ENCODE measurements around the gene PHC2. TPM values are rescaled to one million over a fixed set of nuclear protein-coding genes. Genes with fewer than 3 reads are reported as not detected.

PHC2 gene
- 105 TPM for total RNA-seq
- long read RNA-seq, transcript PHC2-202 (7 exons, 2,550 nt) = major isoform, 58 of 258 reads
- long read RNA-seq, partial matches to known transcripts = 32 of 258 reads
- long read RNA-seq, other reads (novel, unspliced or antisense) = 166 of 258 reads

GRCh38 chr1:33430692-33431593 is at the start of gene PHC2:
TSS of gene PHC2 (minus strand) at chr1:33431095. CDS start at chr1:33375539, 55,556 bp downstream.
- intact Hi-C loops (cut with micrococcal nuclease) = no loop called here
- peak within 1 kb of the TSS; percentile 91 for H3K27ac ChIP-seq (replicated peaks)
- peak within 1 kb of the TSS; percentile 85 for H3K4me3 ChIP-seq
- H3K4me1 ChIP-seq = peaks cover 67% of the 10 kb centered on the region
- peak; percentile 57 for TF ChIP-seq CTCF (IDR thresholded peaks at IDR 0.05; ENCODE audit: borderline replicate concordance)
- DNase-seq = peak; percentile 98
- H3K9me3 ChIP-seq (replicated peaks) = no peaks in the 10 kb centered on the region
- H3K36me3 ChIP-seq = no peaks in the 10 kb centered on the region
- no peaks in the 10 kb centered on the region for H3K27me3 ChIP-seq (ENCODE audit: low read depth)

GRCh38 chr1:33477451-33477850 is 46.6 kb upstream of the PHC2 start:
- TF ChIP-seq CTCF (IDR thresholded peaks at IDR 0.05; ENCODE audit: borderline replicate concordance) = no peak
- intact Hi-C loops (cut with micrococcal nuclease) = no loop called here
- peaks cover 36% of the 10 kb centered on the region for H3K36me3 ChIP-seq
- peaks cover 32% of the 10 kb centered on the region for H3K4me1 ChIP-seq
- no peaks in the 10 kb centered on the region for H3K9me3 ChIP-seq (replicated peaks)
- DNase-seq = no peak
- no peak overlapping the region for H3K27ac ChIP-seq (replicated peaks)
- H3K4me3 ChIP-seq = no peak overlapping the region
- no peaks in the 10 kb centered on the region for H3K27me3 ChIP-seq (ENCODE audit: low read depth)

- Histone ChIP-seq H3K4me3 (peak overlapping the region; percentile 75), H3K9me3 (replicated peaks) (no peaks in the 10 kb centered on the region), H3K27ac (replicated peaks) (peak overlapping the region; percentile 74), H3K4me1 (peaks cover 55% of the 10 kb centered on the region), H3K27me3 (ENCODE audit: low read depth) (no peaks in the 10 kb centered on the region), H3K36me3 (peaks cover 2% of the 10 kb centered on the region)
- DNase-seq = no peak
- intact Hi-C loops (cut with micrococcal nuclease) = no loop called here
- TF ChIP-seq CTCF (IDR thresholded peaks at IDR 0.05; ENCODE audit: borderline replicate concordance) = no peak
Measured at GRCh38 chr1:33473900-33474299, 43.0 kb upstream of the PHC2 start.

DNA sequence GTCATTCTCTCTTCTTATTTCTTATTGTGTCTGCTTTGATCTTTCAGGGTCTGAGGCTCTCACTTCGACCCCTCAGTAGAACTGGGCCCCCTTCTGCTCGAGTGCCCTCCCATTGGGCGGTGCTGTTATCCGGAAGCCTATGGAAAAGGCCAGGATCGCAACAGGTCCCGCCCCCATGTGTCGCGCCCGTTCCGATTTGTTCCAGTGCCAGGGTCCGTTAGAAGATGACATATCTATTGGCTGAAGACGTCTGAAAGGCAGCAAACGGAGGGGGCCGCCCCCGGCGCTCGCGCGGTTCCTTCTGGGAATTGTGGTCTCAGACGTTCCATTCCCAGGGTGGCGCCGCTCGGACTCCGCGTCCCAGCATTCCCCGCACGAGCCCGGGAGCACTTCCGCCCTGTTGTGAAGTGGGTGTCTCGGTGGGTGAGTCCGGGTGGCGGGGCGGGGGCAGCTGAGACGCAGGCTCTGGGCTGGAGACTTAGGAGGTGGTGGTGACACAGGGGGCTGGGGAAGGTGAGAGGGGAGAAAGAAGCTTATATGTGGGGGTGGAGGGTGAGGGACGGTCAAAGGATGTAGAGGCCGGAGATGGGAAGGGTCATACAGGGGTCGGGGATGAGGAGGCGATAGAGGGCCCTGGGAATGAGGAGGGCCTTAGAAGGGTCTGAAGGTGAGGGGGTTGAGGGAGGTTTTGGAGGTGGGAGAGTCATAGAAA is 41.5 kb upstream of the PHC2 start, which contains the start of gene ZSCAN20:
Gene ZSCAN20 (plus strand): TSS at position 377 of the 712 bp plus-strand sequence. CDS start 6,644 bp downstream, outside the sequence.
- peak within 1 kb of the TSS; percentile 75 for H3K4me3 ChIP-seq
- peak within 1 kb of the TSS; percentile 74 for H3K27ac ChIP-seq (replicated peaks)
- peak; percentile 98 for DNase-seq
- no peak for TF ChIP-seq CTCF (IDR thresholded peaks at IDR 0.05; ENCODE audit: borderline replicate concordance)
- no peaks in the 10 kb centered on the region for H3K27me3 ChIP-seq (ENCODE audit: low read depth)
- no peaks in the 10 kb centered on the region for H3K36me3 ChIP-seq
- intact Hi-C loops (cut with micrococcal nuclease) = no loop called here
- H3K4me1 ChIP-seq = peaks cover 51% of the 10 kb centered on the region
- no peaks in the 10 kb centered on the region for H3K9me3 ChIP-seq (replicated peaks)

DNA sequence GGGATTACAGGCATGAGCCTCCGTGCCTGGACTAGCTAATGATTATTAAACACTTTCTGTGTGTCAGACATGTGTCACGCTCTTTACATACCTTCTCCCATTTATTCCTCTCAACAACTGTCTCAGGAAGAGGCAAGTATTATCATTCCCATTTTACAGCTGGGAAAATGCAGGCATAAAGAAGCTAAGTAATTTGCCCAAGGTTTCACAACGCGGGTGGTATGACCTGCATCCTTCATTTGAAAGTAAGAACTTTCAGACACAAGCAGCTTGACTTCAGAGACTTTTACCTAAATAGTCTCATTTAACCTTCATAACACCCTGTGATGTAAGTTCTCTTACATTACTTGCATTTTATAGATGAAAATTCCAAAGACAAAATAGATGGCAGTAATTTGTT is 40.5 kb upstream of the PHC2 start:
- Histone ChIP-seq H3K27ac (replicated peaks) (peak overlapping the region; percentile 74), H3K4me3 (no peak overlapping the region), H3K9me3 (replicated peaks) (no peaks in the 10 kb centered on the region), H3K36me3 (no peaks in the 10 kb centered on the region), H3K27me3 (ENCODE audit: low read depth) (no peaks in the 10 kb centered on the region), H3K4me1 (peaks cover 54% of the 10 kb centered on the region)
- DNase-seq = no peak
- TF ChIP-seq CTCF (IDR thresholded peaks at IDR 0.05; ENCODE audit: borderline replicate concordance) = no peak
- intact Hi-C loops (cut with micrococcal nuclease) = no loop called here

All from left ventricle myocardium inferior (tissue), 1 donor.